Fibroblast of lung (primary cell): ENCODE results near the gene TRIM26. TPM values are rescaled to one million over a fixed set of nuclear protein-coding genes. Genes with fewer than 3 reads are reported as not detected.

ENCODE experiments used
- DNase-seq, 2 donors: peaks; one replicate each; pipeline versions ENCODE4 v3.0.0 to v3.0.0-alpha.2; 2010; ENCODE audit warnings: low read depth in 2 of 2
- H2AFZ ChIP-seq: 2 replicates; pipeline ENCODE4 v1.5.1; 2012; ENCODE audit warnings: low read length, control low read depth, inconsistent platforms
- H3K27ac ChIP-seq: 2 replicates; pipeline ENCODE4 v1.5.1; 2011; ENCODE audit warnings: low read length, control low read depth; ENCODE audit not compliant: insufficient read depth
- H3K27me3 ChIP-seq: 2 replicates; pipeline ENCODE4 v1.5.1; 2011; ENCODE audit warnings: mild to moderate bottlenecking, low read length; ENCODE audit not compliant: control insufficient read depth, insufficient read depth
- H3K36me3 ChIP-seq: 2 replicates; pipeline ENCODE4 v1.5.1; 2011; ENCODE audit warnings: low read length; ENCODE audit not compliant: control insufficient read depth, insufficient read depth
- H3K4me1 ChIP-seq: 2 replicates; pipeline ENCODE4 v1.5.1; 2011; ENCODE audit warnings: low read length; ENCODE audit not compliant: control insufficient read depth, insufficient read depth; ENCODE audit errors: extremely low read depth
- H3K4me2 ChIP-seq: 2 replicates; pipeline ENCODE4 v1.5.1; 2011; ENCODE audit warnings: low read length, control low read depth; ENCODE audit not compliant: insufficient read depth; ENCODE audit errors: extremely low read depth
- H3K4me3 ChIP-seq, 4 experiments: fragments of 200-600 bp in 1 of 4; sonication (generic) in 1 of 4; replicated peaks in 1 of 4; 2 replicates each; pipeline ENCODE4 v1.5.1; 2011 to 2016; ENCODE audit warnings: low read length in 4 of 4, low read depth in 3 of 4, mild to moderate bottlenecking in 3 of 4, control low read depth in 2 of 4, inconsistent platforms in 1 of 4, mixed read lengths in 1 of 4; ENCODE audit not compliant: insufficient read depth in 1 of 4; ENCODE audit errors: control extremely low read depth in 1 of 4
- H3K79me2 ChIP-seq: 2 replicates; pipeline ENCODE4 v1.5.1; 2012; ENCODE audit warnings: mild to moderate bottlenecking, low read length, inconsistent platforms; ENCODE audit not compliant: control insufficient read depth, insufficient read depth
- H3K9ac ChIP-seq: 2 replicates; pipeline ENCODE4 v1.5.1; 2011; ENCODE audit warnings: mild to moderate bottlenecking, low read length, control low read depth; ENCODE audit not compliant: insufficient read depth
- H3K9me3 ChIP-seq: 2 replicates; pipeline ENCODE4 v1.5.1; 2012; ENCODE audit warnings: low read depth, low read length; ENCODE audit not compliant: control insufficient read depth, insufficient read depth
- H4K20me1 ChIP-seq: 2 replicates; pipeline ENCODE4 v1.5.1; 2011; ENCODE audit warnings: low read length; ENCODE audit not compliant: control insufficient read depth, insufficient read depth; ENCODE audit errors: extremely low read depth
- CTCF ChIP-seq, 2 donors: IDR thresholded peaks in 1 of 2; conservative IDR thresholded peaks in 1 of 2; 1 replicate in 1 of 2; 2 replicates in 1 of 2; pipeline ENCODE4 v1.5.1; 2011 to 2012; ENCODE audit warnings: low read length in 2 of 2, control low read depth in 1 of 2, inconsistent platforms in 1 of 2, low read depth in 1 of 2, mild to moderate bottlenecking in 1 of 2
- EZH2 ChIP-seq: IDR thresholded peaks from 2 replicates; pipeline ENCODE4 v1.5.1; 2012; ENCODE audit warnings: low read length, control low read depth, mild to moderate bottlenecking; ENCODE audit errors: missing control alignments
- polyA plus RNA-seq, 2 donors: library from polyadenylated mRNA; depleted of rRNA in 1 of 2; stranded (reverse) in 1 of 2; unstranded in 1 of 2; fragments of >200 nt; gene quantifications; 2 replicates each; pipeline ENCODE4 v1.2.1, GENCODE V29; 2011 to 2012; ENCODE audit warnings: missing spikeins in 1 of 2
- total RNA-seq: library from RNA; depleted of rRNA; stranded (reverse); fragments of >200 nt; gene quantifications from 2 replicates; pipeline ENCODE4 v1.2.1, GENCODE V29; 2014

The TRIM26 gene
- total and polyA plus RNA-seq, 2 donors (not counting 1 experiment from before 2014, with no cell fraction given): 18.8 to 22.5 TPM

DNA sequence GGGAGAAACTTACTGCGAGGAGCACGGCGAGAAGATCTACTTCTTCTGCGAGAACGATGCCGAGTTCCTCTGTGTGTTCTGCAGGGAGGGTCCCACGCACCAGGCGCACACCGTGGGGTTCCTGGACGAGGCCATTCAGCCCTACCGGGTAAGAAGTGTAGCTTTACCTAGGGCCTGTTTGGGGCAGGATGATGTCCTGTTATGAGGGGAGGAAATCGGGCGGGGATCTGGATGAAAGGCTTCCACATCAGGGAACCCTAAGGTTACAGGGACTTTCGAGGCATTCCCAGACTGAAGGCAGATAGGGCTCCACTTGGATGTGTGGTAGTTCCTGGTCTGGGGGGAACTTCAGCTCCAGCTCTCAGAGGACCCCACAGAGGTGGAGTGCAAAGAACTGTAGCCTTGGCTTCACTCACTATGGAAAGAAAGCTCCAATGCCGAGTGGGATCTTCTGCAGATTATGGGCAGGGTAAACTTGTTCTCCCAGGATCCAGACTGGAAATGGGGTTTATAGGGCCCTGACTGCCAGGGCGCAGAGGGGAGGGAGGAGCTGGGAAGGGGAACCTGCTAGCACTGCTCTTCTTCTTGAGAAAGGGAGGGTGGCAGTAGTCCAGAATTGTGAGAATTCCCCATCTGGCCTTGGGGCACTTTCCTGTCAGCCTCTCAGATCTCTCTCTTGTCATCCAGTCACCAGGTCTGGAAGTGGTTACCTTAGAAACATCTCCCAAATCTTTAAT is 49.1 kb downstream of the TRIM26 start:
- Histone ChIP-seq H3K27ac (no peak overlapping the region), H3K79me2 (no peaks in the 10 kb centered on the region), H3K4me3 (no peak overlapping the region), H3K9ac (no peak overlapping the region), H3K9me3 (no peaks in the 10 kb centered on the region), H4K20me1 (no peaks in the 10 kb centered on the region), H3K4me2 (no peak overlapping the region), H3K27me3 (peaks cover 17% of the 10 kb centered on the region), H3K4me1 (no peaks in the 10 kb centered on the region), H2AFZ (no peak overlapping the region), H3K36me3 (no peaks in the 10 kb centered on the region)
- DNase-seq: no peak
- TF ChIP-seq EZH2: no peak
- TF ChIP-seq CTCF (conservative IDR thresholded peaks at IDR 0.05 in 1 of 2, IDR thresholded peaks at IDR 0.05 in 1 of 2; ENCODE audit: low read depth in 1 of 2, low read length in 2 of 2): no peak

GRCh38 chr6:30163090-30163917 is 49.9 kb downstream of the TRIM26 start, which contains the start of gene TRIM15:
TRIM15 (plus strand) TSS chr6:30163546; CDS start chr6:30163685, 139 bp downstream.
- Histone ChIP-seq H3K36me3 (no peaks in the 10 kb centered on the region), H3K4me3 (no peak within 1 kb of the TSS), H3K9me3 (no peaks in the 10 kb centered on the region), H2AFZ (no peak within 1 kb of the TSS), H3K27me3 (peaks cover 13% of the 10 kb centered on the region), H3K4me2 (no peak within 1 kb of the TSS), H3K27ac (no peak within 1 kb of the TSS), H3K4me1 (no peaks in the 10 kb centered on the region), H3K9ac (no peak within 1 kb of the TSS), H3K79me2 (no peaks in the 10 kb centered on the region), H4K20me1 (no peaks in the 10 kb centered on the region)
- no peak for DNase-seq
- no peak for TF ChIP-seq EZH2
- TF ChIP-seq CTCF (conservative IDR thresholded peaks at IDR 0.05 in 1 of 2, IDR thresholded peaks at IDR 0.05 in 1 of 2; ENCODE audit: low read depth in 1 of 2, low read length in 2 of 2): no peak

DNA sequence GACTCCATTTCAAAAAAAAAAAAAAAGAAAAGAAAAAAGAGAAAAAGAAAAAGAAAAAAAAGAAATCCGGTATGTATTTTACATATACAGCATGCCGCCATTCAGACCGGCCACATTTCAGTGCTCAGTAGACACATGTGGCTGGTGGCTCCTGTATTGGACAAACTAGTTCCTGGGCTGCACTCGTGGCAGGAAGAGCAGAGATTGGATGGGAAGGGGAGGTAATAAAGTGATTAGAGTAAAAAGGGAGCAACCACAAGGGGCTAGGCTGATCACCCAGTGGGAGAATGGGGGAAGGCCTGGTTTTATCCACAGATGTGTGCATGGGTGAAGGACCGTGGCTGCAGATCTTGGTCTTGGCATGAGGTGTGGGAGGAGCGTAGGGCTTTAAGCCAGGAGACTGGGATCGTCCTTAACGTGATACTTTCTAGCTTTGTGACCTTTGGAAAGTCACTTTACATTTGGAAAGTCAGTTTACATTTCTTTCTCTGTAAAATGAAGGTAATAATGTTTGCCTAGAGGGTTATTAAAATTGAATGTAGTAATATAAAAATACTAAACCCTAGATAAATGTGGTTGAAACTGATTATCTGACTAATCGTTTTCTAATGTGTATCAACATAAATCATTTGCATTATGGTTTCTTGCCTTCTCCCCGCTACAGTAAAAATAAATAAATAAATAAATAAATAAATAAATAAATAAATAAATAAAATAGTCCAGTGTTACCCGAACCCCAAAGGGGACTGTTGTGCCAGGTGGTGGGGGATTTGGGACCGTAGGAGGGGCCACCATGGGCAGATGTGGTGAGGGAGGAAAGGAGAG is 50.7 kb downstream of the TRIM26 start:
- no peaks in the 10 kb centered on the region for H3K79me2 ChIP-seq
- no peaks in the 10 kb centered on the region for H3K9me3 ChIP-seq
- no peak overlapping the region for H3K9ac ChIP-seq
- H3K4me2 ChIP-seq: no peak overlapping the region
- no peaks in the 10 kb centered on the region for H3K4me1 ChIP-seq
- no peak overlapping the region for H3K4me3 ChIP-seq
- DNase-seq: no peak
- no peaks in the 10 kb centered on the region for H3K36me3 ChIP-seq
- no peaks in the 10 kb centered on the region for H4K20me1 ChIP-seq
- no peak overlapping the region for H3K27ac ChIP-seq
- H3K27me3 ChIP-seq: peaks cover 7% of the 10 kb centered on the region
- no peak overlapping the region for H2AFZ ChIP-seq
- TF ChIP-seq CTCF (conservative IDR thresholded peaks at IDR 0.05 in 1 of 2, IDR thresholded peaks at IDR 0.05 in 1 of 2; ENCODE audit: low read depth in 1 of 2, low read length in 2 of 2): no peak
- TF ChIP-seq EZH2: no peak
